KBM-7 (cell line): ENCODE measurements around the gene CDK11B.

Experiments used
- DNase-seq: peaks from one replicate; pipeline ENCODE4 v3.0.0-alpha.2; 2015
- in situ Hi-C: fragments of 300-500 bp; cut with MboI; formaldehyde crosslinking; loops from 2 replicates; pipeline ENCODE4 v1.14.3; 2020; ENCODE audit warnings: low sequenced_read_pairs, low pct_unique_long_range_greater_than_20kb, mixed read lengths

CDK11B gene

GRCh38 chr1:1630965-1631781 lies 27.6 kb downstream of the CDK11B start:
- no peak for DNase-seq
- in situ Hi-C loops: no loop called here

GRCh38 chr1:1630191-1630964 lies 28.4 kb downstream of the CDK11B start:
- DNase-seq: no peak
- in situ Hi-C loops: no loop called here

DNA sequence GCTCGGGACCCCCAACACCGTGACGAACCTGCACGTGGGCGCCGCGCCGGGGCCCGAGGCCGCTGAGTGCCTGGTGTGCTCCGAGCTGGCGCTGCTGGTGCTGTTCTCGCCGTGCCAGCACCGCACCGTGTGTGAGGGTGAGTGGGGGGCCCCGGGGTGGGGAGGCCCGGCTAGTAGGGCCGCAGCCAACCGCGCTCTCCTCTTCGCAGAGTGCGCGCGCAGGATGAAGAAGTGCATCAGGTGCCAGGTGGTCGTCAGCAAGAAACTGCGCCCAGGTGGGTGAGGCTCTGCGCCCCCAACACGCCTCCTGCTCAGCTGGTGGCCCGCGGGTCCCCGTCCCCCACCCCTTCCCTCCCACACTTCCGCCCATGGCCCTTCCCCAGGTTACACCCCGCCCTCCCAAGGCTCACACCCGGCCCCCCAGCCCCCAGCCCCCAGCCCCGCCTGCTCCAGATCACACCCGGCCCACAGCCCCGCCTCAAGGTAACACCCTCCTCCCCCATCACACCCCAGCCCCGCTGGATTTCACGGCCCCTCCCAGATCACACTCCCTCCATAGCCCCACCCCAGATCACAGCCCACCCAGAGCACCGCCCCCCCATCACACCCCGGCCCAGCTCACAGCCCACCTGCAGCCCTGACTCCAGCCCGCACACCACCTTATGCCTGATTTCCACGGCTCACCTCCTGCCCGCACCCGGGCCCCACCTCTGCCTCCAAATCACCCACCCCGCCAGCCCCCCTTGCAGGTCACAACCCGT lies 29.2 kb downstream of the CDK11B start:
- in situ Hi-C loops: no loop called here
- no peak for DNase-seq

DNA sequence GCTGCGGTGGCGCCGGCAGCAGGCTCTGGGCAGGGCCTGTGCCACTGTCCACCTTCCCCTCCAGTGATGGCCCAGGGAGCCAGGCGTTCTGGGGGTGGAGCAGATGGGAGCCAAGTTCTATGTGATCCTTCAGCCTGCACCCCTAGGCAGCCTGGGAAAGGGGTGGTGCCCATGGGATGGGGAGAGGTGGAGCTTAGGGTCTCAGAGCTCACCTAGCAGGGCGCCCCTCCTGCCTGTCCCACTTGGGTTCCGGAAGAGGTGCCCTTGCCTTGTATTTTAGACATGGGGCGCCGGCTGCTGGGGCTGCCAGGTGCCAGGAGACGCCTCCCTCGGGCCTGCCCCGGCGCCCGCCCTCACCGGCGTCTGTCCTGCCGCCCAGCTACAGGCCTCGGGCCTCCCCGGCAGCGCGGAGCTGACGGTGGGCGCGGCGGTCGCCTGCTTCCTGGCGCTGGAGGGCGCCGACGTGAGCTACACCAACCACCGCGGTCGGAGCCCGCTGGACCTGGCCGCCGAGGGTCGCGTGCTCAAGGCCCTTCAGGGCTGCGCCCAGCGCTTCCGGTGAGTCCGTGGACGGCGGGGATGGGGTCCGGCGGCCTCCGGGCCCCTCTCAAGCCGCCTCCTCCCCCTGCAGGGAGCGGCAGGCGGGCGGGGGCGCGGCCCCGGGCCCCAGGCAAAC lies 29.9 kb downstream of the CDK11B start:
- in situ Hi-C loops: no loop called here
- DNase-seq: no peak

- no peak for DNase-seq
- in situ Hi-C loops: no loop called here
Observed at GRCh38 chr1:1627829-1628753, 30.7 kb downstream of the CDK11B start.

DNA sequence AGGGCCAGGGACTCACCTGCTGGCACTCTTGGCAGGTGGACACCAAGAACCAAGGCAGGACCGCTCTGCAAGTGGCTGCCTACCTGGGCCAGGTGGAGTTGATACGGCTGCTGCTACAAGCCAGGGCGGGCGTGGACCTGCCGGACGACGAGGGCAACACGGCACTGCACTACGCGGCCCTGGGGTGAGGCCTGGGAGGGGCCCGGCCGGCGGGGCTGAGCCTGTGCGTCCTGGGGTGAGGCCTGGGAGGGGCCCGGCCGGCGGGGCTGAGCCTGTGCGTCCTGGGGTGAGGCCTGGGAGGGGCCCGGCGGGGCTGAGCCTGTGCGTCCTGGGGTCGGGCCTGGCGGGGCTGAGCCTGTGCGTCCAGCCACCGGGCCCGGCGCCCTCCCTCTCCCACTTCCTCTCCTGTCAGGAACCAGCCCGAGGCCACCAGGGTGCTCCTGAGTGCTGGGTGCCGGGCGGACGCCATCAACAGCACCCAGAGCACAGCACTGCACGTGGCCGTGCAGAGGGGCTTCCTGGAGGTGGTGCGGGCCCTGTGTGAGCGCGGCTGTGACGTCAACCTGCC lies 31.5 kb downstream of the CDK11B start:
- no peak for DNase-seq
- in situ Hi-C loops: no loop called here

DNA sequence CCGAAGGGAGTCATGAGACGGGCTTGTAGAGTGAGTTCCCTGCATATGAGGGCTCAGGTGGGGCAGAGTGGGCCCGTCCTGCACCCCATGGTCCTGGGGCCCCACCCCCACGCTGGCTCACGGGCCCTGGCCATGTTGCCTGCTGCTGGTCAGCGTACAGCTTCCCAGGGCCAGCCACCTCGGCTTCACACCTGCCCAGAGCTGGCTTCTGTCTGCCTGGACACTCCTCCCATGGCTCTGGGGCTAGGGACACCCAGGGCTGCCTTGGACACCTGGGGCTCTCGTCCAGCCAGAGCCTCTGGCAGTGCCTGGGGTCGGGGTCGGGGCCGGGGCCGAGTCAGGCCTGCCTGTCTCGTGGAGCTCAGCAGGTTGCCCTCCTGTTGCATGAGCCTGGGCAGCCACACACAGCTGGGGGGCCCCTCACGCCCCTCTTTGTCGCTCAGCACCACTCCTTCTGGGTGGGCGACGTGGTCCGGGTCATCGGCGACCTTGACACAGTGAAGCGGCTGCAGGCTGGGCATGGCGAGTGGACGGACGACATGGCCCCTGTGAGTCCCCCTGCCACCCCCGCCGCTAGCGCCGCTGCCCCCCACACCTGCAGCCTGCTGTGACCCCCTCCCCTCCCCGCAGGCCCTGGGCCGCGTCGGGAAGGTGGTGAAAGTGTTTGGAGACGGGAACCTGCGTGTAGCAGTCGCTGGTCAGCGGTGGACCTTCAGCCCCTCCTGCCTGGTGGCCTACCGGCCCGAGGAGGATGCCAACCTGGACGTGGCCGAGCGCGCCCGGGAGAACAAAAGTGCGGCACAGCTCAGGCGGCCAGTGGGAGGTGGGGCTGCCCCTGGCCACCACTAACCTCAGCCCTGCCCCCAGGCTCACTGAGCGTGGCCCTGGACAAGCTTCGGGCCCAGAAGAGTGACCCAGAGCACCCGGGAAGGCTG lies 32.3 kb downstream of the CDK11B start:
- DNase-seq: no peak
- in situ Hi-C loops: no loop called here

- in situ Hi-C loops: no loop called here
- DNase-seq: no peak
Observed at GRCh38 chr1:1625824-1626206, 33.0 kb downstream of the CDK11B start.

- no peak for DNase-seq
Observed at GRCh38 chr1:1625404-1625775, 33.4 kb downstream of the CDK11B start.

DNA sequence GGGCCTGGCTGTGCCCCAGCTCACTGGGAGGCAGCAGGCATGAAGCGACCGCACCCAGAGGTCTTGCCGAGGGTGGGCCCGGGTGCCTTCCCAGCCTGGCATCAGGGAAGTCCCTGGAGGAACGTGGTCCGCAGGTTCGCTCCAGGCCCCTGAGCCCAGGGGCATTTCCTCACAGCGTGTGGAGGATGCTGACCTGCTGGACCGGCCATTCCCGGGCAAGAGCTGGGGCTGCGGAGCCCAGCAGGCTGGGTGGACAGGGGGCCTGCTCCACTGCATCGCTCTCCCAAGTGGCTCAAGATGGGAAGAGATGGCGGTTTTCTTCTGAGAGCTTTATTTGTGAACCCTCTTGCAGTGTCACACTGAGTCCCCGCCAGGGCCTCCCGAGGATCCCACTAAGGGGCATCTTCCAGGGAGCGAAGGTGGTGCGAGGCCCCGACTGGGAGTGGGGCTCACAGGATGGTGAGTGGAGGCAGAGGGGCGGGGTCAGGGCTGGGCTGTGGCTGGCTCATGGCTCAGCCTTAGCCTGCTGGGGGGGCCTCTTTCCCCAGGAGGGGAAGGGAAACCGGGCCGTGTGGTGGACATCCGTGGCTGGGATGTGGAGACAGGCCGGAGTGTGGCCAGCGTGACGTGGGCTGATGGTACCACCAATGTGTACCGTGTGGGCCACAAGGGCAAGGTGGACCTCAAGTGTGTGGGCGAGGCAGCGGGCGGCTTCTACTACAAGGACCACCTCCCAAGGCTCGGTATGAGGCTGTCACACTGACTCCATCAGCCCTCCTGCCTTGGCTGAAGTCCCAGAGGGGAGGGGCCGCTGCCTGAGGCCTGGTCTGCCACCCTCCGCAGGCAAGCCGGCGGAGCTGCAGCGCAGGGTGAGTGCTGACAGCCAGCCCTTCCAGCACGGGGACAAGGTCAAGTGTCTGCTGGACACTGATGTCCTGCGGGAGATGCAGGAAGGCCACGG lies 34.1 kb downstream of the CDK11B start:
- no peak for DNase-seq
- in situ Hi-C loops: no loop called here

More at GRCh38 chr1:1625404-1625775, 33.4 kb downstream of the CDK11B start:
- in situ Hi-C loops: no loop called here

DNA sequence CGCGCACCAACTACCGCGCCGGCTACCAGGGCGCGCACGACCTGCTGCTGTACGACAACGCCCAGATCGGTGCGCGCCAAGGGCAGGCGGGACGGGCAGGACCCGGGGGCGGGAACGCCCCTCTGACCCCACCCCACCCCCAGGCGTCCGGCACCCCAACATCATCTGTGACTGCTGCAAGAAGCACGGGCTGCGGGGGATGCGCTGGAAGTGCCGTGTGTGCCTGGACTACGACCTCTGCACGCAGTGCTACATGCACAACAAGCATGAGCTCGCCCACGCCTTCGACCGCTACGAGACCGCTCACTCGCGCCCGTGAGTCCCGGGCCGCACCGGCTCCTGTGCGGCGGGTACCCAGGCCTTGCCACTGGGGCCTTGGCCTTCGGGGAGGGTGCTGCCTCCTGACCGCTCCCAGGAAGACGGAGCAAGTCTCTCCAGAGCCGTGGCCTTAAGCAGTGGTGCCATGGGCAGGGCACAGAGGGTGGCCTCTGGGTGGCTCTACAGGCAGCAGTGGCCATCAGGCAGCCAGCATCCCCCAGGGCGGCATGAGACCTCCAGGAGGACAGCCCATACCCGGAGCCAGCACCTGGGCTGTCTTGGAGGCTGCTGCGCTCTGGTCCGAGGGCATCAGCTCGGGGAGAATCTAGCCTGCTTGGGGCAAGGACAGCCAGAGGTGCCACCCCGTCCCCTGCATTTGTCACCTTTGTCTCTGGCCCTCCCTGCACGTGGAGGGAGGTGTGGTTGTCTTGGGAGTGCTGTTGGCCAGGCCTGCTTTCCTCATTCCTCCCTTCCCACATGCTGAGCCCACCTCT lies 35.0 kb downstream of the CDK11B start:
- in situ Hi-C loops: no loop called here
- DNase-seq: no peak

- in situ Hi-C loops: no loop called here
- DNase-seq: no peak
Observed at GRCh38 chr1:1623181-1623630, 35.6 kb downstream of the CDK11B start.

- no peak for DNase-seq
- in situ Hi-C loops: no loop called here
Observed at GRCh38 chr1:1622788-1623094, 36.1 kb downstream of the CDK11B start.

GRCh38 chr1:1622010-1622787 lies 36.6 kb downstream of the CDK11B start:
- in situ Hi-C loops: no loop called here
- DNase-seq: no peak
